ENCODE results near the gene ANO4.

The ANO4 gene

DNA sequence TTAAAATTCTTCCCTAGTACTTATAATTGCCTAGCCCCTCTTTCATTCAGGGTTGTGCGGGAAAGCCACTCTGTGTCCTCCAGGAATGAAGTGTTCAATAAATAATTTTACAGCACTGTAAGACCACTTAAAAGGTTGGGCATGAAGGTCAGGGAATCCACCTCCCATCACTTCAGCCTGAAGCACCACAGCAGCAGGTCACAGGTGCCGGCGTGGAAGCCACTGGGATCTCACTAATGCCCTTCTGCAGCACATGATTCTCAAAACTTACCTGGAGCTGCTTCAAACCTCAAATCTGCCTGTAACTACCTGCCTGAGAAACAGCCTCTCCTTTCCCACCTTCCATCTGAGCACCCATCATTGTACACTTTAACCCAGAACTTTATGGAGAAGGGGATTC lies 159.5 kb downstream of the ANO4 start:
- no peak for ATAC-seq
- TF ChIP-seq SNAI2 (CRISPR knock-in tag; IDR thresholded peaks at IDR 0.05) (no peak), ZC3H10 (CRISPR knock-in tag; IDR thresholded peaks at IDR 0.05) (no peak)
- TF ChIP-seq, protein P1, sequence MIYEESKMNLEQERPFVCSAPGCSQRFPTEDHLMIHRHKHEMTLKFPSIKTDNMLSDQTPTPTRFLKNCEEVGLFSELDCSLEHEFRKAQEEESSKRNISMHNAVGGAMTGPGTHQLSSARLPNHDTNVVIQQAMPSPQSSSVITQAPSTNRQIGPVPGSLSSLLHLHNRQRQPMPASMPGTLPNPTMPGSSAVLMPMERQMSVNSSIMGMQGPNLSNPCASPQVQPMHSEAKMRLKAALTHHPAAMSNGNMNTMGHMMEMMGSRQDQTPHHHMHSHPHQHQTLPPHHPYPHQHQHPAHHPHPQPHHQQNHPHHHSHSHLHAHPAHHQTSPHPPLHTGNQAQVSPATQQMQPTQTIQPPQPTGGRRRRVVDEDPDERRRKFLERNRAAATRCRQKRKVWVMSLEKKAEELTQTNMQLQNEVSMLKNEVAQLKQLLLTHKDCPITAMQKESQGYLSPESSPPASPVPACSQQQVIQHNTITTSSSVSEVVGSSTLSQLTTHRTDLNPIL (CRISPR knock-in tag; IDR thresholded peaks at IDR 0.05; ENCODE audit: low read depth), result no peak
- TF ChIP-seq, protein P2, sequence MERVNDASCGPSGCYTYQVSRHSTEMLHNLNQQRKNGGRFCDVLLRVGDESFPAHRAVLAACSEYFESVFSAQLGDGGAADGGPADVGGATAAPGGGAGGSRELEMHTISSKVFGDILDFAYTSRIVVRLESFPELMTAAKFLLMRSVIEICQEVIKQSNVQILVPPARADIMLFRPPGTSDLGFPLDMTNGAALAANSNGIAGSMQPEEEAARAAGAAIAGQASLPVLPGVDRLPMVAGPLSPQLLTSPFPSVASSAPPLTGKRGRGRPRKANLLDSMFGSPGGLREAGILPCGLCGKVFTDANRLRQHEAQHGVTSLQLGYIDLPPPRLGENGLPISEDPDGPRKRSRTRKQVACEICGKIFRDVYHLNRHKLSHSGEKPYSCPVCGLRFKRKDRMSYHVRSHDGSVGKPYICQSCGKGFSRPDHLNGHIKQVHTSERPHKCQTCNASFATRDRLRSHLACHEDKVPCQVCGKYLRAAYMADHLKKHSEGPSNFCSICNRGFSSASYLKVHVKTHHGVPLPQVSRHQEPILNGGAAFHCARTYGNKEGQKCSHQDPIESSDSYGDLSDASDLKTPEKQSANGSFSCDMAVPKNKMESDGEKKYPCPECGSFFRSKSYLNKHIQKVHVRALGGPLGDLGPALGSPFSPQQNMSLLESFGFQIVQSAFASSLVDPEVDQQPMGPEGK (CRISPR knock-in tag; IDR thresholded peaks at IDR 0.05; ENCODE audit: borderline replicate concordance), result no peak

DNA sequence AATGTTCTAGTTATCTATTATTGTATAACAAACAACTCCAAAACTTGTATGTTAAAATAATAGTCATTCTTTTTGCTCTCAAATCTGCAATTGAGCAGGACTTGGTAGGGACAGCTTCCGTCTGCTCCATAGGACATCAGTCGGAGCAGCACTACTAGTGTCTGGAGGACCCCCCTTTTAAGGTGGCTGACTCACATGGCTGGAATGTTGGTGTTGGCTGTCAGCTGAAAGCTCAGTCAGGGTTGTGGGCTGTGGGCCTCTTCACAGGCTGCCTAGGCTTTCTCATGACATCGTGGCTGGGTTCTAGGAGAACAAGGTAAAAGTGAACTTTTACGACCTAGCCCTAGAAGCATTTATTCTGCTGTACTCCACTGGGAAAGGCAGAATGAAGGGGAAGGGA lies 160.6 kb downstream of the ANO4 start:
- no peak for TF ChIP-seq BACH2 (CRISPR knock-in tag; IDR thresholded peaks at IDR 0.05; ENCODE audit: borderline replicate concordance)
- TF ChIP-seq, protein P1 (CRISPR knock-in tag; IDR thresholded peaks at IDR 0.05; ENCODE audit: low read depth), result no peak
- no peak for TF ChIP-seq ZNF70 (CRISPR knock-in tag; IDR thresholded peaks at IDR 0.05)
- TF ChIP-seq, protein P3, sequence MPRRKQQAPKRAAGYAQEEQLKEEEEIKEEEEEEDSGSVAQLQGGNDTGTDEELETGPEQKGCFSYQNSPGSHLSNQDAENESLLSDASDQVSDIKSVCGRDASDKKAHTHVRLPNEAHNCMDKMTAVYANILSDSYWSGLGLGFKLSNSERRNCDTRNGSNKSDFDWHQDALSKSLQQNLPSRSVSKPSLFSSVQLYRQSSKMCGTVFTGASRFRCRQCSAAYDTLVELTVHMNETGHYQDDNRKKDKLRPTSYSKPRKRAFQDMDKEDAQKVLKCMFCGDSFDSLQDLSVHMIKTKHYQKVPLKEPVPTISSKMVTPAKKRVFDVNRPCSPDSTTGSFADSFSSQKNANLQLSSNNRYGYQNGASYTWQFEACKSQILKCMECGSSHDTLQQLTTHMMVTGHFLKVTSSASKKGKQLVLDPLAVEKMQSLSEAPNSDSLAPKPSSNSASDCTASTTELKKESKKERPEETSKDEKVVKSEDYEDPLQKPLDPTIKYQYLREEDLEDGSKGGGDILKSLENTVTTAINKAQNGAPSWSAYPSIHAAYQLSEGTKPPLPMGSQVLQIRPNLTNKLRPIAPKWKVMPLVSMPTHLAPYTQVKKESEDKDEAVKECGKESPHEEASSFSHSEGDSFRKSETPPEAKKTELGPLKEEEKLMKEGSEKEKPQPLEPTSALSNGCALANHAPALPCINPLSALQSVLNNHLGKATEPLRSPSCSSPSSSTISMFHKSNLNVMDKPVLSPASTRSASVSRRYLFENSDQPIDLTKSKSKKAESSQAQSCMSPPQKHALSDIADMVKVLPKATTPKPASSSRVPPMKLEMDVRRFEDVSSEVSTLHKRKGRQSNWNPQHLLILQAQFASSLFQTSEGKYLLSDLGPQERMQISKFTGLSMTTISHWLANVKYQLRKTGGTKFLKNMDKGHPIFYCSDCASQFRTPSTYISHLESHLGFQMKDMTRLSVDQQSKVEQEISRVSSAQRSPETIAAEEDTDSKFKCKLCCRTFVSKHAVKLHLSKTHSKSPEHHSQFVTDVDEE (CRISPR knock-in tag; IDR thresholded peaks at IDR 0.05), result no peak
- 0 out of 2 replicates have a peak, but pooled peaks have one; percentile 44 for TF ChIP-seq ZFP3 (CRISPR knock-in tag; IDR thresholded peaks at IDR 0.05)
- TF ChIP-seq, protein P4, sequence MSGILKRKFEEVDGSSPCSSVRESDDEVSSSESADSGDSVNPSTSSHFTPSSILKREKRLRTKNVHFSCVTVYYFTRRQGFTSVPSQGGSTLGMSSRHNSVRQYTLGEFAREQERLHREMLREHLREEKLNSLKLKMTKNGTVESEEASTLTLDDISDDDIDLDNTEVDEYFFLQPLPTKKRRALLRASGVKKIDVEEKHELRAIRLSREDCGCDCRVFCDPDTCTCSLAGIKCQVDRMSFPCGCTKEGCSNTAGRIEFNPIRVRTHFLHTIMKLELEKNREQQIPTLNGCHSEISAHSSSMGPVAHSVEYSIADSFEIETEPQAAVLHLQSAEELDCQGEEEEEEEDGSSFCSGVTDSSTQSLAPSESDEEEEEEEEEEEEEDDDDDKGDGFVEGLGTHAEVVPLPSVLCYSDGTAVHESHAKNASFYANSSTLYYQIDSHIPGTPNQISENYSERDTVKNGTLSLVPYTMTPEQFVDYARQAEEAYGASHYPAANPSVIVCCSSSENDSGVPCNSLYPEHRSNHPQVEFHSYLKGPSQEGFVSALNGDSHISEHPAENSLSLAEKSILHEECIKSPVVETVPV (CRISPR knock-in tag; IDR thresholded peaks at IDR 0.05), result no peak
- TF ChIP-seq ISL1 (CRISPR knock-in tag; IDR thresholded peaks at IDR 0.05), result no peak; the same call in 1 of the 2 replicates
- ATAC-seq, result peak; percentile 85

DNA sequence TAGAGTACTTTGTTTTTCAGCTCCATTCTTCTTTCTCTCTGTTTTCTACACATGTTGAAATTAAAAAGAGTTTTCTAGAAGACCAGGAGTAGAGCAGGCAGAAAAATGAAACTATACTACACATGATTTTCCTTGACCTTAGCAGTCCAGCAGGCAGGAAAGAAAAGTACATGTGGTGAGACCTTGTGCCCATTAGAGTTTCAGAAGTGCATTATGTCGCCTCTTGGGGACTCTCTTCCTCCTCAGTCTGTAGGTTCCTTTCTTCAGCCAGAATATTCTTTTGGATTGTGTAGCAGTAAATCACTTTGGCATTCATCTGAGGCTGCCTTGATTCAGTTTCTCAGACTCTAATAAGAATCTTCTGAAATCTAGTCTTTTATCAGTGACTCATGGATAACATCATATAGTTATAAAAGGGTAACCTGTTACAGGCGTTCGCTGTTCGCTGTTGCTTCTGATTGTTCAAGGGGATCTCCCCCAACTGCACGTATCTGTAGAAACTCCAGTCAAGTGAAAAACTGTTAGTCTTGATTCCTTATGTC lies 161.8 kb downstream of the ANO4 start:
- peak; percentile 63 for ATAC-seq
- TF ChIP-seq ISL1 (CRISPR knock-in tag; IDR thresholded peaks at IDR 0.05), result peak; percentile 62; the same call in 1 of the 2 replicates
- no peak for TF ChIP-seq BACH2 (CRISPR knock-in tag; IDR thresholded peaks at IDR 0.05; ENCODE audit: borderline replicate concordance)
- no peak for TF ChIP-seq ZNF565 (CRISPR knock-in tag; conservative IDR thresholded peaks at IDR 0.05; ENCODE audit: low read depth)

DNA sequence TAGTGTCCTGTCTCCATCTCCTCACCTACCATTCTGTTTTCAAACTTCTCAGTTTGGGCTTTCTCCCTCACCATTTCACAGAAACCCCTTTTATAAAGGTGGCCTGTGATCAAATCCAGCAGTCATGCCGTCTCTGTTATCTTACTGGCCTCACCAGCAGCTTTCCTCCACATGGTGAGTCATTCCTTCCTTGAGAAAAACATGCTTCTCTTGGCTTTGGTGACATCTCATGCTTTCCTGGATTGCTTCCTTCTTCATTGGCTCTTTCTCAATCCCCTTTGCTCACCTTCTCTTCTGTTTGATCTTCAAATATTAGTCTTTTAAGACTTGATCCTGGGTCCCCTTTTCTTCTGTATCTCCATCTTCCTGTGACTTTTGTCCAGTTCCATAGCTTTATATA lies 164.9 kb downstream of the ANO4 start:
- ATAC-seq, result peak; percentile 31; the same call in 2 of the 3 replicates
- no peak for TF ChIP-seq BACH2 (CRISPR knock-in tag; IDR thresholded peaks at IDR 0.05; ENCODE audit: borderline replicate concordance)
- TF ChIP-seq, protein P5, sequence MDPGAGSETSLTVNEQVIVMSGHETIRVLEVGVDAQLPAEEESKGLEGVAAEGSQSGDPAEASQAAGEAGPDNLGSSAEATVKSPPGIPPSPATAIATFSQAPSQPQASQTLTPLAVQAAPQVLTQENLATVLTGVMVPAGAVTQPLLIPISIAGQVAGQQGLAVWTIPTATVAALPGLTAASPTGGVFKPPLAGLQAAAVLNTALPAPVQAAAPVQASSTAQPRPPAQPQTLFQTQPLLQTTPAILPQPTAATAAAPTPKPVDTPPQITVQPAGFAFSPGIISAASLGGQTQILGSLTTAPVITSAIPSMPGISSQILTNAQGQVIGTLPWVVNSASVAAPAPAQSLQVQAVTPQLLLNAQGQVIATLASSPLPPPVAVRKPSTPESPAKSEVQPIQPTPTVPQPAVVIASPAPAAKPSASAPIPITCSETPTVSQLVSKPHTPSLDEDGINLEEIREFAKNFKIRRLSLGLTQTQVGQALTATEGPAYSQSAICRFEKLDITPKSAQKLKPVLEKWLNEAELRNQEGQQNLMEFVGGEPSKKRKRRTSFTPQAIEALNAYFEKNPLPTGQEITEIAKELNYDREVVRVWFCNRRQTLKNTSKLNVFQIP (CRISPR knock-in tag; IDR thresholded peaks at IDR 0.05; ENCODE audit: borderline replicate concordance, low read depth), result no peak
- TF ChIP-seq RARB (CRISPR knock-in tag; IDR thresholded peaks at IDR 0.05), result no peak
- TF ChIP-seq, protein P3 (CRISPR knock-in tag; IDR thresholded peaks at IDR 0.05), result no peak
- TF ChIP-seq ZFP30 (CRISPR knock-in tag; IDR thresholded peaks at IDR 0.05), result no peak
- no peak for TF ChIP-seq ZNF70 (CRISPR knock-in tag; IDR thresholded peaks at IDR 0.05)
- no peak for TF ChIP-seq ISL1 (CRISPR knock-in tag; IDR thresholded peaks at IDR 0.05)
- TF ChIP-seq SNAI2 (CRISPR knock-in tag; IDR thresholded peaks at IDR 0.05), result no peak
- TF ChIP-seq, protein P1 (CRISPR knock-in tag; IDR thresholded peaks at IDR 0.05; ENCODE audit: low read depth), result no peak
- no peak for TF ChIP-seq OSR1 (CRISPR knock-in tag; IDR thresholded peaks at IDR 0.05)
- no peak for TF ChIP-seq ZNF8 (CRISPR knock-in tag; IDR thresholded peaks at IDR 0.05)
- no peak for TF ChIP-seq ZC3H10 (CRISPR knock-in tag; IDR thresholded peaks at IDR 0.05)
- TF ChIP-seq, protein P4 (CRISPR knock-in tag; IDR thresholded peaks at IDR 0.05), result no peak
- no peak for TF ChIP-seq TOX (CRISPR knock-in tag; IDR thresholded peaks at IDR 0.05; ENCODE audit: borderline replicate concordance)
